ENCODE data around the gene SH3BGR.

SH3BGR gene

DNA sequence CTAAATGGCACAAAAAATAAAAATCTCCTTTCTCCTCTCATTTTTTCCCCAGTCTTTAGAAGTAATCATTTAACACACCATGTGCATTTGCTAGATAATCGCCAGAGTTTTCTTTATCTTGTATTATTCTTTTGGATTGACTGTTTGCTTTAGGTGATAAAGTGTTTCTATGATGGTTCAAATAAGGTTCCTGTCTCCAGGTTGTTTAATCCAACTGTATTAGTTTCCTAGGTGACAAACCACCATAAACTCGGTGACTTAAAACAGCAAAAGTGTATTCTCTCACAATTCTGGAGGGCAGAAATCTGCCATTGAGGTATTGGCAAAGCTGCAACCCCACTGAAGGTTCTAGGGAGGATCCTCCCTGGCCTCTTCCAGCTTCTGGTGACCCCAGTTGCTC lies 109.4 kb downstream of the SH3BGR start:
- TF ChIP-seq ARNTL (CRISPR knock-in tag; IDR thresholded peaks at IDR 0.05; ENCODE audit: borderline replicate concordance, low read depth) (no peak), TOX (CRISPR knock-in tag; IDR thresholded peaks at IDR 0.05; ENCODE audit: borderline replicate concordance) (no peak), ZFP3 (CRISPR knock-in tag; IDR thresholded peaks at IDR 0.05) (no peak), ZC3H10 (CRISPR knock-in tag; IDR thresholded peaks at IDR 0.05) (no peak), SNAI2 (CRISPR knock-in tag; IDR thresholded peaks at IDR 0.05) (no peak), OSR1 (CRISPR knock-in tag; IDR thresholded peaks at IDR 0.05) (no peak), GLIS3 (CRISPR knock-in tag; IDR thresholded peaks at IDR 0.05) (no peak), CSDC2 (CRISPR knock-in tag; IDR thresholded peaks at IDR 0.05) (no peak), PPARA (CRISPR knock-in tag; IDR thresholded peaks at IDR 0.05; ENCODE audit: borderline replicate concordance) (no peak), TCF4 (CRISPR knock-in tag; IDR thresholded peaks at IDR 0.05; ENCODE audit: borderline replicate concordance) (no peak), ZNF8 (CRISPR knock-in tag; IDR thresholded peaks at IDR 0.05) (no peak), ZFP30 (CRISPR knock-in tag; IDR thresholded peaks at IDR 0.05) (no peak), ISL1 (CRISPR knock-in tag; IDR thresholded peaks at IDR 0.05) (no peak), BACH2 (CRISPR knock-in tag; IDR thresholded peaks at IDR 0.05; ENCODE audit: borderline replicate concordance) (no peak)
- TF ChIP-seq, protein P1, sequence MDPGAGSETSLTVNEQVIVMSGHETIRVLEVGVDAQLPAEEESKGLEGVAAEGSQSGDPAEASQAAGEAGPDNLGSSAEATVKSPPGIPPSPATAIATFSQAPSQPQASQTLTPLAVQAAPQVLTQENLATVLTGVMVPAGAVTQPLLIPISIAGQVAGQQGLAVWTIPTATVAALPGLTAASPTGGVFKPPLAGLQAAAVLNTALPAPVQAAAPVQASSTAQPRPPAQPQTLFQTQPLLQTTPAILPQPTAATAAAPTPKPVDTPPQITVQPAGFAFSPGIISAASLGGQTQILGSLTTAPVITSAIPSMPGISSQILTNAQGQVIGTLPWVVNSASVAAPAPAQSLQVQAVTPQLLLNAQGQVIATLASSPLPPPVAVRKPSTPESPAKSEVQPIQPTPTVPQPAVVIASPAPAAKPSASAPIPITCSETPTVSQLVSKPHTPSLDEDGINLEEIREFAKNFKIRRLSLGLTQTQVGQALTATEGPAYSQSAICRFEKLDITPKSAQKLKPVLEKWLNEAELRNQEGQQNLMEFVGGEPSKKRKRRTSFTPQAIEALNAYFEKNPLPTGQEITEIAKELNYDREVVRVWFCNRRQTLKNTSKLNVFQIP (CRISPR knock-in tag; IDR thresholded peaks at IDR 0.05; ENCODE audit: borderline replicate concordance, low read depth): no peak
- TF ChIP-seq, protein P2, sequence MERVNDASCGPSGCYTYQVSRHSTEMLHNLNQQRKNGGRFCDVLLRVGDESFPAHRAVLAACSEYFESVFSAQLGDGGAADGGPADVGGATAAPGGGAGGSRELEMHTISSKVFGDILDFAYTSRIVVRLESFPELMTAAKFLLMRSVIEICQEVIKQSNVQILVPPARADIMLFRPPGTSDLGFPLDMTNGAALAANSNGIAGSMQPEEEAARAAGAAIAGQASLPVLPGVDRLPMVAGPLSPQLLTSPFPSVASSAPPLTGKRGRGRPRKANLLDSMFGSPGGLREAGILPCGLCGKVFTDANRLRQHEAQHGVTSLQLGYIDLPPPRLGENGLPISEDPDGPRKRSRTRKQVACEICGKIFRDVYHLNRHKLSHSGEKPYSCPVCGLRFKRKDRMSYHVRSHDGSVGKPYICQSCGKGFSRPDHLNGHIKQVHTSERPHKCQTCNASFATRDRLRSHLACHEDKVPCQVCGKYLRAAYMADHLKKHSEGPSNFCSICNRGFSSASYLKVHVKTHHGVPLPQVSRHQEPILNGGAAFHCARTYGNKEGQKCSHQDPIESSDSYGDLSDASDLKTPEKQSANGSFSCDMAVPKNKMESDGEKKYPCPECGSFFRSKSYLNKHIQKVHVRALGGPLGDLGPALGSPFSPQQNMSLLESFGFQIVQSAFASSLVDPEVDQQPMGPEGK (CRISPR knock-in tag; IDR thresholded peaks at IDR 0.05; ENCODE audit: borderline replicate concordance): no peak
- TF ChIP-seq, protein P3, sequence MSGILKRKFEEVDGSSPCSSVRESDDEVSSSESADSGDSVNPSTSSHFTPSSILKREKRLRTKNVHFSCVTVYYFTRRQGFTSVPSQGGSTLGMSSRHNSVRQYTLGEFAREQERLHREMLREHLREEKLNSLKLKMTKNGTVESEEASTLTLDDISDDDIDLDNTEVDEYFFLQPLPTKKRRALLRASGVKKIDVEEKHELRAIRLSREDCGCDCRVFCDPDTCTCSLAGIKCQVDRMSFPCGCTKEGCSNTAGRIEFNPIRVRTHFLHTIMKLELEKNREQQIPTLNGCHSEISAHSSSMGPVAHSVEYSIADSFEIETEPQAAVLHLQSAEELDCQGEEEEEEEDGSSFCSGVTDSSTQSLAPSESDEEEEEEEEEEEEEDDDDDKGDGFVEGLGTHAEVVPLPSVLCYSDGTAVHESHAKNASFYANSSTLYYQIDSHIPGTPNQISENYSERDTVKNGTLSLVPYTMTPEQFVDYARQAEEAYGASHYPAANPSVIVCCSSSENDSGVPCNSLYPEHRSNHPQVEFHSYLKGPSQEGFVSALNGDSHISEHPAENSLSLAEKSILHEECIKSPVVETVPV (CRISPR knock-in tag; IDR thresholded peaks at IDR 0.05): no peak
- ATAC-seq: no peak

DNA sequence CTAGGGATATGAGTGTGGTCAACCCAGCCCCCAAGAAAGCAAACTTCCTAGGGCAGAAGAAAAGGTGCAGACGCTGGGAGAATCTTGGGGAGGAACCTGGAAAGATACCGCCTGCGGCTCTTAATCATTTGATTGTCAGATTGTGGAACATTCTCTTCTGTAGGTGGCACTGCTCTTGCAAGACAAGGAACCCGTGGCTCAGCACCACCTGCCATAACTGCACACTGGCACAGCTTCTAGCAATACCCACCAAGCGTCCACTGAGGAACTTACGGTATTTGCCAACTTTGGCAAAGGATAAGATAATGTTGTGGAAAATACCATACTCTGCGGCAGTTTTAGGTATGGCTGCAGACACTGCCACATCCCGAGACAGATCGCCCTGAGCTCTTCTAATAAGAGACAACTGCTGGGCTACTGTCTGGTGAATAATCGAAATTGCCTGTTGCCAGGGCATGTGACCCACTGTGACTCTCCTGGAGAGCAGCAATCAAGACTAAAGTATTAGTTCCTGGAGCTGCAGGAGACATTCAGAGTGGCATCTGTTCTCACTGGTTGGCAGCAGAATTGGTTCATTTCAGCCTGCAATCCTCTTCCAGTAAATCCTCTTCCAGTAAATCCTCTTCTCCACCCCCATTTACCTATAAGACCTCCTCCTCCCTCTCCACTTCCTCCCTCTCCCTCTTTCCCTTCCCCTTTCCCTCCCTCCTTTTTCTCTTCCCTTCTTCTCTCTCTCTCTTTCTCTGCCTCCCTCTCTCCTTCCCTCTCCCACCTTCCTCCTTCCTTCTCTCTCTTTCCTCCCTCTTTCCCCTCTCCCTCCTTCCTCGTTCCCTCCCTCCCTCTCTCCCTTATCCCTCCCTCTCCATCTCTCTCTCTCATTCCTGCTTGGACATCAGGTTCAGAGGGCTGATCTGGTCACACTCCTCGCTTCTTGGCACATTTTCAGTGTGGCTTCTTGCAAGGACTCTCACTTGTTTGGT lies 111.3 kb downstream of the SH3BGR start:
- TF ChIP-seq ARNTL (CRISPR knock-in tag; IDR thresholded peaks at IDR 0.05; ENCODE audit: borderline replicate concordance, low read depth): no peak
- TF ChIP-seq, protein P2 (CRISPR knock-in tag; IDR thresholded peaks at IDR 0.05; ENCODE audit: borderline replicate concordance): no peak
- no peak for ATAC-seq

DNA sequence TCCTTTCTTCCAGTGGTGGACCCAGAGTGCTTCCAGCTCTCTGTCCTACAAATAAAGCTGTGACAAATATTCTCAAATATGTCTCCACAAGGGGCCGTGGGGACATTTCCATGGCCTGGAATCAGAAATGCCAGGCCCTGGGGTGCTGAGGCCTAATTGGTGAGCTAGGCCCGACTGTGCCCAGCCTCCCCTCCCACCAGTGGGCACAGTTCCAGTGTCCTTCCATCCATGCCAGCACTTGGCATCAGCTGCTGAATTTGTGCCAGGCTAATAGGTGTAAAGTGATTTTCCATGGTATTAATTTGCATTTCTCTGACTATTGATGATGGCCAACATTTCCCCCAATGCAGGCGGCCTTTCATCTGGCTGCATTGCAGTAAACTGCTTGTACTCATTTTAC lies 112.4 kb downstream of the SH3BGR start:
- no peak for ATAC-seq
- no peak for TF ChIP-seq ARNTL (CRISPR knock-in tag; IDR thresholded peaks at IDR 0.05; ENCODE audit: borderline replicate concordance, low read depth)
